ENCODE data around the gene GOLGA6B.

GRCh38 chr15:72609862-72610261, 44.6 kb upstream of the GOLGA6B start:
- TF ChIP-seq, protein P1, sequence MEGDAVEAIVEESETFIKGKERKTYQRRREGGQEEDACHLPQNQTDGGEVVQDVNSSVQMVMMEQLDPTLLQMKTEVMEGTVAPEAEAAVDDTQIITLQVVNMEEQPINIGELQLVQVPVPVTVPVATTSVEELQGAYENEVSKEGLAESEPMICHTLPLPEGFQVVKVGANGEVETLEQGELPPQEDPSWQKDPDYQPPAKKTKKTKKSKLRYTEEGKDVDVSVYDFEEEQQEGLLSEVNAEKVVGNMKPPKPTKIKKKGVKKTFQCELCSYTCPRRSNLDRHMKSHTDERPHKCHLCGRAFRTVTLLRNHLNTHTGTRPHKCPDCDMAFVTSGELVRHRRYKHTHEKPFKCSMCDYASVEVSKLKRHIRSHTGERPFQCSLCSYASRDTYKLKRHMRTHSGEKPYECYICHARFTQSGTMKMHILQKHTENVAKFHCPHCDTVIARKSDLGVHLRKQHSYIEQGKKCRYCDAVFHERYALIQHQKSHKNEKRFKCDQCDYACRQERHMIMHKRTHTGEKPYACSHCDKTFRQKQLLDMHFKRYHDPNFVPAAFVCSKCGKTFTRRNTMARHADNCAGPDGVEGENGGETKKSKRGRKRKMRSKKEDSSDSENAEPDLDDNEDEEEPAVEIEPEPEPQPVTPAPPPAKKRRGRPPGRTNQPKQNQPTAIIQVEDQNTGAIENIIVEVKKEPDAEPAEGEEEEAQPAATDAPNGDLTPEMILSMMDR (IDR thresholded peaks at IDR 0.05) = no peak
- TF ChIP-seq POLR2A (IDR thresholded peaks at IDR 0.05) = no peak
